OCI-LY7 (cell line): ENCODE measurements around the gene PPP1R27.

Experiments
- CTCF ChIP-seq: fragments of 200-600 bp; sonication (generic); conservative IDR thresholded peaks from 2 replicates; pipeline ENCODE4 v1.5.1; 2014; ENCODE audit warnings: mild to moderate bottlenecking, antibody characterized with exemption, low read length, moderate library complexity, mixed read lengths
- EZH2phosphoT487 ChIP-seq: fragments of 200-600 bp; sonication (generic); IDR thresholded peaks from 2 replicates; pipeline ENCODE4 v1.6.1; 2018; ENCODE audit warnings: low read depth, borderline replicate concordance, mild to moderate bottlenecking, mixed run types, antibody characterized with exemption, low read length, moderate library complexity, mixed read lengths

- TF ChIP-seq CTCF, result no peak
- no peak for TF ChIP-seq EZH2phosphoT487
Observed at GRCh38 chr17:81832608-81833159, 2.2 kb downstream of the PPP1R27 start.
